Esophagus muscularis mucosa (tissue), 4 donors: ENCODE results near the gene COX7A2. TPM values are rescaled to one million over a fixed set of nuclear protein-coding genes. Genes with fewer than 3 reads are reported as not detected.
A peak's percentile ranks its signal among the peaks of the same experiment; 100 is the strongest.

Experiments
- DNase-seq: peaks from one replicate; pipeline ENCODE4 v3.0.0-alpha.2; 2017; ENCODE audit errors: extremely low spot score
- H3K27ac ChIP-seq, 4 donors: fragments of 200-600 bp; sonication (generic); replicated peaks in 1 of 4; 1 replicate in 3 of 4; 2 replicates in 1 of 4; pipeline ENCODE4 v1.5.1; 2016 to 2019; ENCODE audit warnings: mild to moderate bottlenecking in 1 of 4
- H3K27me3 ChIP-seq, 4 donors: fragments of 200-600 bp; sonication (generic); one replicate each; pipeline versions ENCODE4 v1.5.1 to v1.6.0; 2016 to 2019
- H3K36me3 ChIP-seq, 4 donors: fragments of 200-600 bp; sonication (generic); one replicate each; pipeline ENCODE4 v1.5.1; 2016 to 2019
- H3K4me1 ChIP-seq, 4 donors: fragments of 200-600 bp; sonication (generic); one replicate each; pipeline ENCODE4 v1.5.1; 2016 to 2019
- H3K4me3 ChIP-seq, 4 donors: fragments of 200-600 bp; sonication (generic); 1 replicate in 2 of 4; 2 replicates in 2 of 4; pipeline ENCODE4 v1.5.1; 2016 to 2019; ENCODE audit warnings: mild to moderate bottlenecking in 4 of 4, moderate library complexity in 1 of 4
- H3K9me3 ChIP-seq, 4 donors: fragments of 200-600 bp; sonication (generic); 1 replicate in 3 of 4; 2 replicates in 1 of 4; pipeline ENCODE4 v1.5.1; 2016 to 2019
- CTCF ChIP-seq, 3 experiments: fragments of 200-600 bp in 2 of 3; fragments of 450-650 bp in 1 of 3; sonication (generic) in 2 of 3; IDR thresholded peaks; one replicate each; pipeline ENCODE4 v1.5.1; 2017 to 2019; ENCODE audit warnings: antibody characterized with exemption in 3 of 3, mild to moderate bottlenecking in 2 of 3, moderate library complexity in 1 of 3
- EP300 ChIP-seq: sonication (generic); formaldehyde crosslinking; IDR thresholded peaks from one replicate; pipeline ENCODE4 v1.6.1; 2017; ENCODE audit warnings: antibody characterized with exemption
- POLR2A ChIP-seq: fragments of 450-650 bp; IDR thresholded peaks from one replicate; pipeline ENCODE4 v1.6.1; 2017; ENCODE audit warnings: antibody characterized with exemption, moderate library complexity, mild to moderate bottlenecking, low read depth
- POLR2AphosphoS5 ChIP-seq, 2 donors: sonication (generic); formaldehyde crosslinking; IDR thresholded peaks; one replicate each; pipeline ENCODE4 v1.6.1; 2017; ENCODE audit warnings: antibody characterized with exemption in 2 of 2
- WGBS: methylation state at CpG from one replicate; pipeline ENCODE4 v1.1.5; 2018; 5-methylcytosine and 5-hydroxymethylcytosine counted together
- intact Hi-C: fragments of 100-400 bp; cut with DNase I; formaldehyde crosslinking; loops from one replicate; pipeline ENCODE4 v1.15.1; 2023
- total RNA-seq, 4 donors: library from RNA; depleted of rRNA; stranded (reverse); fragments of >200 nt; gene quantifications; one replicate each; pipeline versions ENCODE4 v1.1.0 to v1.2.1, GENCODE V29; 2016

The COX7A2 gene
- total RNA-seq, 4 donors from 2014 or later, result 126 to 480 (median 300) TPM

- H3K4me1 ChIP-seq, result peaks cover 38 to 61% (median 58%) of the 10 kb centered on the region in 4 donors
- WGBS, result under 1% methylated on average over 25 of the region's 36 CpGs
- no peak for DNase-seq
- intact Hi-C loops, result no loop called here
- H3K4me3 ChIP-seq, result peak overlapping the region; percentile 76 to 94 (median 84)
- peaks cover 0 to under 1% (median 0%) of the 10 kb centered on the region in 4 donors for H3K36me3 ChIP-seq
- TF ChIP-seq POLR2AphosphoS5 (IDR thresholded peaks at IDR 0.05) (no peak), EP300 (no peak), CTCF (IDR thresholded peaks at IDR 0.05) (no peak), POLR2A (no peak)
- H3K27me3 ChIP-seq, result no peaks in the 10 kb centered on the region
- H3K9me3 ChIP-seq, result no peaks in the 10 kb centered on the region
- peak overlapping the region; percentile 89 to 93 (median 92) for H3K27ac ChIP-seq
These were observed 40.5 kb upstream of the COX7A2 start for GRCh38 chr6:75283907-75284631.

DNA sequence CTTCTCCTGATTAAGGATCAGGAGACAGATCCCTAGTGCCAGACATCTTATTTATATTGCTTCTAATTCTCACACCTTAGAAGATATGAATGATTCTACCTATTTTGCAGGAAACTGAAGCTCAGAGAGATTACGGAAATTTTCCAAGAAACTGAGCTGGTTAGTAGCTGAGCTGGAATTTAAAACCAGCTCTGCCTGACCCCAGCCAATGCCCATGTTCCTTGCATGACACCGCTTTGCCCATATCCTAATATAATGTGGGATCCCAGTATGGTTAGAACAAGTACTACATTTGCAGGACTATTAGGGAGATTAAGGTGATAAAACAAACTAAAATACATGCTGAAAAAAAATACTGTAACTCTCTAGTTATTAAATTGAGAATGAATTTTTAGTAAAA lies 39.1 kb upstream of the COX7A2 start:
- Histone ChIP-seq H3K27ac (no peak overlapping the region), H3K36me3 (no peaks in the 10 kb centered on the region), H3K4me1 (peaks cover 47 to 74% (median 71%) of the 10 kb centered on the region in 4 donors), H3K4me3 (peak overlapping the region; percentile 76 to 94 (median 84)), H3K9me3 (no peaks in the 10 kb centered on the region), H3K27me3 (no peaks in the 10 kb centered on the region)
- DNase-seq, result no peak
- 57% methylated on average over 2 of the region's 2 CpGs for WGBS
- TF ChIP-seq EP300 (no peak), POLR2A (no peak), POLR2AphosphoS5 (IDR thresholded peaks at IDR 0.05) (no peak), CTCF (IDR thresholded peaks at IDR 0.05) (no peak)
- intact Hi-C loops, result no loop called here

DNA sequence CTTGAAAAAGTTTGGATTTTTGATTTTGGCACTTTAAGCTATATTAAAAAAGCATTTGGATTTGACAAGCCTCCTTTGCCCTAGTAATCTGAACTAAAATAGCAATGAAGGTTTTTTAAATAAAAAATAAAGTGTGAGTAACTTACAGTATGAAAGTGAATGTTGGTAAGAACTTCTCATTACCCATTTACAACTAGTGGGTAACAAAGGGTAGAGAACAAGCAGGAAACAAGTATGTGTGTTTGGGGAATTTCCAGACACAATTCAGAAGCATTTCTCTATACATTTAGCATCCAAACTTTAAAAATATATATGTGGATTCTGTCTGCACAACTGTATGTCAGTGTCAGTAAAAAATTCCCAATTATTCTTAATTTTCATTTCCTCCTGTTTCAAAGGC lies 38.1 kb upstream of the COX7A2 start:
- no peak overlapping the region for H3K27ac ChIP-seq
- DNase-seq, result no peak
- no peaks in the 10 kb centered on the region for H3K36me3 ChIP-seq
- H3K4me3 ChIP-seq, result peak overlapping the region in 2 of 4 donors; percentile 17 to 94
- TF ChIP-seq CTCF (IDR thresholded peaks at IDR 0.05) (no peak), POLR2A (no peak), POLR2AphosphoS5 (IDR thresholded peaks at IDR 0.05) (no peak), EP300 (no peak)
- H3K9me3 ChIP-seq, result no peaks in the 10 kb centered on the region
- H3K4me1 ChIP-seq, result peaks cover 51 to 82% (median 80%) of the 10 kb centered on the region in 4 donors
- no peaks in the 10 kb centered on the region for H3K27me3 ChIP-seq
- intact Hi-C loops, result no loop called here

DNA sequence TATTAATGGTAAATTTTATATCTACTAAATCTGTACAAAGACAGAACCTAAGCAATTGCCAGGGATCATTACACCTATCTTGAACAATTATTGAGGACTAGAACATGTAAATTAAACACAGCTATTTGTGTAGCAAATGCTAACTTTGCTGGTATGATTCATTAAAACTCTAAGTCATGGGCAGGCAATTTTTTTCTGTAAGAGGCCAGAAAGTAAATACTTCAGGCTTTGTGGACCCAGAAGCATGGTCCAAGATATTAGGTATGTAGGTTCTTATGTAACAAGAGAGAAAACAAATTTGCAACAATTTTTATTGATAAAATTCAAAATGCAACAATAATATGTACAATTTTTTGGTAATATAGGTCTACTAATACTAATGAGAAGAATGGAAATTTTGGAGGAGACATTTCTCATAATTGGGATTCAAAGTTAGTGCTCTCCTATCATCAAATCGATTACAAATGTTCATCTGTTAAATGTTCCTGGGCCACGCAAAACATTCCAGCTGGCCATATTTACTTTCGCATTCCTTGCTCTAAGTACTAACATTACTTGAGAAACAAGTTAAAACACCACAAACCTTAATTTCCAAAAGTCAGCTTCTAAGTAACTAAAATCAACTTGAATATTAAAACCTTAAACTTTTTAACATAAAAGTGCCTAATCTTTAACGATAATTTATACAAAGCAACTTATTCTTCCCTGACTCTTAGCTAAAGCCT lies 36.7 kb upstream of the COX7A2 start:
- DNase-seq, result no peak
- TF ChIP-seq CTCF (IDR thresholded peaks at IDR 0.05), result no peak
- TF ChIP-seq EP300, result no peak
- no peak for TF ChIP-seq POLR2A
- no peak for TF ChIP-seq POLR2AphosphoS5 (IDR thresholded peaks at IDR 0.05)
- H3K36me3 ChIP-seq, result no peaks in the 10 kb centered on the region
- 63% methylated on average over 4 of the region's 4 CpGs for whole genome bisulfite sequencing
- no peaks in the 10 kb centered on the region for H3K27me3 ChIP-seq
- H3K27ac ChIP-seq, result no peak overlapping the region
- H3K4me3 ChIP-seq, result no peak overlapping the region
- intact Hi-C loops, result no loop called here
- H3K4me1 ChIP-seq, result peaks cover 50 to 83% (median 81%) of the 10 kb centered on the region in 4 donors
- H3K9me3 ChIP-seq, result no peaks in the 10 kb centered on the region
